ENCODE results near the gene MUC21. TPM values are rescaled to one million over a fixed set of nuclear protein-coding genes. Genes with fewer than 3 reads are reported as not detected.

MUC21 gene
- total and polyA plus RNA-seq, 2 of the 8 experiments (the other 6 are each of a cell fraction or from before 2014, with no cell fraction given) = not detected

DNA sequence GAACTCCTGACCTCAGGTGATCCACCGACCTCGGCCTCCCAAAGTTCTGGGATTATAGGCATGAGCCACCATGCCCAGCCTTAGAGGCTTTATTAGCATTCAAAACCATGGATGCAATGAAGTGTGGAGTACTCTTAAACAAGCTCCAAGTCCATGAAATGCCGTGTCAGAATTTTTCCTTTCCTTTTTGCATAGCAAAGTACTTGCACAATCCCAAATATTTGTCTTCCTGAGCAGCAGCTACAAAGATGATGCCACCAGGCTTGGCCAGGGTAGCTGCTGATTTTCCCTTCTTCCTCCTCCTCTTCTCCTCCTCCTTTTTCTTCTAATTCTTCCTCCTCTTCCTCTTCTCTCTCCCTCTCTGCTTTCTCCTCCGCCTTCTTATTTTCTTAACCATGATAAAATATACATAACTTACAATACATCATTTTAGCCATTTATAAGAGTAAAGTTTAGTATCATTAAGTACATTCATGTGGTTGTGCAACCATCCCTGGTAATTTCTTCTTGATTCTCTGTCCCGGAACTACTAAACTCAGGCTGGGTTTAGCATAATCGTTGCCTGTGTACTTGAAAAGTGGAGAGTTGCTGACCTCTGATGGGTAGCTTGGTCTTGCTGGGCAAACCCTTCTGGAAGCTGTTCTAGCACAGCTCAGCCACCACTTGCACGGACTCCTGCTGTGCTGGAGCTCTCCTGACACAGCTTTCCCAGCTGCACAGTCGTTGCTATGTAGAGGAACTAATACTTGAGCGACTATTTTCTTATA, 22.4 kb upstream of the MUC21 start:
- H3K9me3 ChIP-seq (ENCODE audit: insufficient read depth in 2 of 2, low read depth in 1 of 2, low read length in 1 of 2) = no peaks in the 10 kb centered on the region
- no peak overlapping the region for H3K9ac ChIP-seq (replicated peaks in 1 of 4; ENCODE audit: extremely low read depth in 1 of 4, low read depth in 3 of 4, low read length in 3 of 4)
- H2BK15ac ChIP-seq (ENCODE audit: low read length) = no peak overlapping the region
- H3K4me2 ChIP-seq (ENCODE audit: insufficient read depth in 1 of 2, low read depth in 2 of 2, low read length in 2 of 2) = no peak overlapping the region
- H3K27me3 ChIP-seq (replicated peaks in 1 of 4; ENCODE audit: control insufficient read depth in 3 of 4, extremely low read depth in 1 of 4, insufficient read depth in 3 of 4, low read length in 3 of 4) = peaks cover 0 to 10% (median 8%) of the 10 kb centered on the region in 4 experiments; a peak in 5 of 7 replicates
- no peak for TF ChIP-seq CEBPB (IDR thresholded peaks at IDR 0.05; ENCODE audit: low read depth, low read length)
- no peak overlapping the region for H3K4ac ChIP-seq (replicated peaks; ENCODE audit: insufficient read length, low read depth, low read length)
- no peak overlapping the region for H2BK120ac ChIP-seq (replicated peaks; ENCODE audit: low read depth, low read length)
- H4K5ac ChIP-seq (ENCODE audit: insufficient read length, low read depth, low read length) = no peak overlapping the region
- H3K79me2 ChIP-seq (ENCODE audit: control insufficient read depth in 1 of 2, insufficient read depth in 2 of 2, low read length in 2 of 2) = no peaks in the 10 kb centered on the region
- DNase-seq (ENCODE audit: low read depth in 1 of 2, low spot score in 2 of 2) (no peak), FAIRE-seq (no peak)
- WGBS, 2 experiments (ENCODE audit: extremely low coverage in 1 of 2, insufficient coverage in 1 of 2, insufficient read length in 1 of 2, insufficient replicate concordance in 2 of 2, low coverage in 1 of 2, low lambda C conversion rate in 2 of 2, missing lambda C conversion rate in 1 of 2) = 87 to 100% methylated on average over 1 to 9 of the region's 9 CpGs
- ChIA-PET POLR2A (ENCODE audit: partially characterized antibody) (no interaction called here), CTCF (ENCODE audit: partially characterized antibody) (interaction anchor here (0.9 to 2.6 kb wide), 5 partner anchors 44 to 330 kb away, joined by 3 to 9 read pairs (median 4); no protein-coding TSS in a partner anchor)
- H3K79me1 ChIP-seq (ENCODE audit: low read depth, low read length) = no peaks in the 10 kb centered on the region
- no peak overlapping the region for H3K56ac ChIP-seq (replicated peaks; ENCODE audit: insufficient read length, low read depth, low read length)
- no peak overlapping the region for H3K14ac ChIP-seq (ENCODE audit: insufficient read length)
- H4K91ac ChIP-seq (replicated peaks; ENCODE audit: insufficient read length, low read length) = no peak overlapping the region
- H2BK12ac ChIP-seq (ENCODE audit: low read depth, low read length) = no peak overlapping the region
- no peaks in the 10 kb centered on the region; the same call in 1 of the 2 replicates for H3K23me2 ChIP-seq (ENCODE audit: low read depth, low read length)
- H3K36me3 ChIP-seq (ENCODE audit: control insufficient read depth in 2 of 4, insufficient read depth in 4 of 4, low read length in 3 of 4) = no peaks in the 10 kb centered on the region
- no peak overlapping the region for H4K8ac ChIP-seq (ENCODE audit: extremely low read depth, insufficient read depth, low read length)
- no peak overlapping the region for H2AK5ac ChIP-seq (ENCODE audit: low read depth, low read length)
- H3K4me1 ChIP-seq (replicated peaks in 1 of 4; ENCODE audit: control insufficient read depth in 3 of 4, insufficient read depth in 4 of 4, low read length in 3 of 4) = 0 out of 7 replicates have a peak, but pooled peaks cover 0 to under 1% (median 0%) of the 10 kb centered on the region in 4 experiments
- H3K23ac ChIP-seq (ENCODE audit: insufficient read length) = no peak overlapping the region
- no peak overlapping the region for H2BK20ac ChIP-seq (ENCODE audit: low read length)
- H2AFZ ChIP-seq (ENCODE audit: low read length) = no peak overlapping the region
- H2BK5ac ChIP-seq (ENCODE audit: low read depth, low read length) = no peak overlapping the region
- no peaks in the 10 kb centered on the region for H4K20me1 ChIP-seq (replicated peaks in 1 of 2; ENCODE audit: control insufficient read depth in 1 of 2, insufficient read depth in 2 of 2, low read length in 2 of 2)
- H3K4me3 ChIP-seq (ENCODE audit: extremely low read depth in 1 of 4, insufficient read depth in 2 of 4, low read depth in 3 of 4, low read length in 4 of 4) = no peak overlapping the region
- H3K27ac ChIP-seq (ENCODE audit: low read depth, low read length) = no peak overlapping the region
- H3K18ac ChIP-seq (ENCODE audit: extremely low read depth, low read length) = no peak overlapping the region
